Nephron progenitor cell (in vitro differentiated cells): ENCODE results near the gene OSTC.
"Not testable (repeated sequence)": the region's sequence is repeated elsewhere in the genome, so short reads cannot be mapped to it uniquely, and the experiment has no call there.

Source experiments
- DNase-seq: peaks from one replicate; pipeline ENCODE4 v3.0.0; 2021
- H3K27ac Mint-ChIP-seq: 2 replicates; pipeline ENCODE4 v1.8.0; 2021; ENCODE audit warnings: mild to moderate bottlenecking, moderate library complexity, mixed read lengths
- H3K27me3 Mint-ChIP-seq: 2 replicates; pipeline ENCODE4 v1.8.0; 2021; ENCODE audit warnings: mild to moderate bottlenecking, low read depth, mixed read lengths; ENCODE audit not compliant: poor library complexity
- H3K36me3 Mint-ChIP-seq: 2 replicates; pipeline ENCODE4 v1.8.0; 2021; ENCODE audit warnings: low read depth, mixed read lengths
- H3K4me1 Mint-ChIP-seq: 2 replicates; pipeline ENCODE4 v1.8.0; 2021; ENCODE audit warnings: mixed read lengths
- H3K4me3 Mint-ChIP-seq: 2 replicates; pipeline ENCODE4 v1.8.0; 2021; ENCODE audit warnings: mild to moderate bottlenecking, moderate library complexity, mixed read lengths
- H3K9me3 Mint-ChIP-seq: 2 replicates; pipeline ENCODE4 v1.8.0; 2021; ENCODE audit warnings: mild to moderate bottlenecking, moderate library complexity, mixed read lengths
- CTCF ChIP-seq: fragments of 200-600 bp; sonication (generic); IDR thresholded peaks from 2 replicates; pipeline ENCODE4 v1.5.0; 2021; ENCODE audit warnings: antibody characterized with exemption

Gene OSTC

GRCh38 chr4:108702960-108703359, 52.6 kb downstream of the OSTC start:
- DNase-seq, result no peak
- Mint-ChIP-seq H3K4me3 (no peak overlapping the region), H3K27ac (no peak overlapping the region), H3K27me3 (peaks cover 17% of the 10 kb centered on the region), H3K9me3 (no peaks in the 10 kb centered on the region), H3K36me3 (no peaks in the 10 kb centered on the region), H3K4me1 (peaks cover 5% of the 10 kb centered on the region)
- no peak for TF ChIP-seq CTCF

GRCh38 chr4:108703370-108703769, 53.0 kb downstream of the OSTC start:
- H3K4me3 Mint-ChIP-seq, result no peak overlapping the region
- no peaks in the 10 kb centered on the region for H3K36me3 Mint-ChIP-seq
- DNase-seq, result no peak
- peaks cover 5% of the 10 kb centered on the region for H3K4me1 Mint-ChIP-seq
- no peak for TF ChIP-seq CTCF
- H3K27me3 Mint-ChIP-seq, result peaks cover 15% of the 10 kb centered on the region
- no peak overlapping the region for H3K27ac Mint-ChIP-seq
- no peaks in the 10 kb centered on the region for H3K9me3 Mint-ChIP-seq

GRCh38 chr4:108703966-108704365, 53.6 kb downstream of the OSTC start:
- no peaks in the 10 kb centered on the region for H3K36me3 Mint-ChIP-seq
- H3K27me3 Mint-ChIP-seq, result peaks cover 13% of the 10 kb centered on the region
- TF ChIP-seq CTCF, result no peak
- H3K27ac Mint-ChIP-seq, result no peak overlapping the region
- H3K9me3 Mint-ChIP-seq, result no peaks in the 10 kb centered on the region
- H3K4me1 Mint-ChIP-seq, result peaks cover 5% of the 10 kb centered on the region
- H3K4me3 Mint-ChIP-seq, result no peak overlapping the region
- DNase-seq, result no peak

GRCh38 chr4:108706289-108706688, 55.9 kb downstream of the OSTC start:
- H3K36me3 Mint-ChIP-seq, result no peaks in the 10 kb centered on the region
- no peak overlapping the region for H3K27ac Mint-ChIP-seq
- H3K4me3 Mint-ChIP-seq, result no peak overlapping the region
- H3K4me1 Mint-ChIP-seq, result peaks cover 5% of the 10 kb centered on the region
- no peak for TF ChIP-seq CTCF
- H3K9me3 Mint-ChIP-seq, result no peaks in the 10 kb centered on the region
- peaks cover 14% of the 10 kb centered on the region for H3K27me3 Mint-ChIP-seq
- no peak for DNase-seq

GRCh38 chr4:108709234-108709633, 58.8 kb downstream of the OSTC start:
- Mint-ChIP-seq H3K27ac (no peak overlapping the region), H3K36me3 (no peaks in the 10 kb centered on the region), H3K27me3 (peaks cover 15% of the 10 kb centered on the region), H3K9me3 (no peaks in the 10 kb centered on the region), H3K4me1 (no peaks in the 10 kb centered on the region), H3K4me3 (no peak overlapping the region)
- DNase-seq, result no peak
- no peak for TF ChIP-seq CTCF

GRCh38 chr4:108709722-108710121, 59.3 kb downstream of the OSTC start:
- TF ChIP-seq CTCF, result no peak
- no peaks in the 10 kb centered on the region for H3K36me3 Mint-ChIP-seq
- no peak for DNase-seq
- no peaks in the 10 kb centered on the region for H3K9me3 Mint-ChIP-seq
- H3K4me1 Mint-ChIP-seq, result peaks cover 3% of the 10 kb centered on the region
- peaks cover 12% of the 10 kb centered on the region for H3K27me3 Mint-ChIP-seq
- no peak overlapping the region for H3K27ac Mint-ChIP-seq
- no peak overlapping the region for H3K4me3 Mint-ChIP-seq

- not testable (repeated sequence) for H3K36me3 Mint-ChIP-seq, DNase-seq, H3K4me3 Mint-ChIP-seq, H3K9me3 Mint-ChIP-seq
- Mint-ChIP-seq H3K27me3 (peaks cover 11% of the 10 kb centered on the region), H3K4me1 (peaks cover 12% of the 10 kb centered on the region), H3K27ac (peak overlapping the region; percentile 10)
Observed at GRCh38 chr4:108710578-108710977, 60.2 kb downstream of the OSTC start.
